Rectal smooth muscle tissue (tissue), 1 donor: ENCODE results near the gene CDH6.

Source experiments
- H3K27ac ChIP-seq: one replicate; pipeline ENCODE4 v1.7.0; 2013; ENCODE audit warnings: low read depth, low read length, inconsistent platforms
- H3K27me3 ChIP-seq: one replicate; pipeline ENCODE4 v1.7.0; 2013; ENCODE audit warnings: low read length; ENCODE audit not compliant: control insufficient read depth, insufficient read depth
- H3K36me3 ChIP-seq: one replicate; pipeline ENCODE4 v1.7.0; 2013; ENCODE audit warnings: low read length; ENCODE audit not compliant: control insufficient read depth, insufficient read depth
- H3K4me1 ChIP-seq: one replicate; pipeline ENCODE4 v1.7.0; 2013; ENCODE audit warnings: low read length; ENCODE audit not compliant: control insufficient read depth, insufficient read depth
- H3K4me3 ChIP-seq: one replicate; pipeline ENCODE4 v1.7.0; 2013; ENCODE audit warnings: low read length
- H3K9ac ChIP-seq: one replicate; pipeline ENCODE4 v1.7.0; 2013; ENCODE audit warnings: low read length

The CDH6 gene

DNA sequence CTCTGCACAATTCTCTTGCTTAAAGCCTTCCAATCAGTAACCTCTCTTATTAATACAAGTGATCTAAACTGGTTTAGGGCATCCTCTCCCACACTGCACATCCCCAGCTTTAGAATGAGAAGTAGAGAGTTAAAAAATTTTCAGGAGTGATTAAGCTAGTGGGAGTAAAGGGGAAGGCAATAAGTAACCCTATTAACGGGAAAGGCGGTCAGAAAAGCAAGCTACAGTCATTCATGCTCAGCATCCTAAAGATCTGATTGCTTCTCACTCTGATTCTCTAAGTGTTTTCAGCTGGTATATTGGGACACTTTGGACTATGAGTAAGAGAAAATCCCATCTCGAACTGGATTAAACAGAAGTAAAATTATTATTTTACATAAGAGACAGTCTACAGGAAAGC lies 15.8 kb downstream of the CDH6 start:
- H3K9ac ChIP-seq = no peak overlapping the region
- no peaks in the 10 kb centered on the region for H3K4me1 ChIP-seq
- H3K36me3 ChIP-seq = no peaks in the 10 kb centered on the region
- H3K27ac ChIP-seq = no peak overlapping the region
- H3K27me3 ChIP-seq = no peaks in the 10 kb centered on the region
- H3K4me3 ChIP-seq = no peak overlapping the region

DNA sequence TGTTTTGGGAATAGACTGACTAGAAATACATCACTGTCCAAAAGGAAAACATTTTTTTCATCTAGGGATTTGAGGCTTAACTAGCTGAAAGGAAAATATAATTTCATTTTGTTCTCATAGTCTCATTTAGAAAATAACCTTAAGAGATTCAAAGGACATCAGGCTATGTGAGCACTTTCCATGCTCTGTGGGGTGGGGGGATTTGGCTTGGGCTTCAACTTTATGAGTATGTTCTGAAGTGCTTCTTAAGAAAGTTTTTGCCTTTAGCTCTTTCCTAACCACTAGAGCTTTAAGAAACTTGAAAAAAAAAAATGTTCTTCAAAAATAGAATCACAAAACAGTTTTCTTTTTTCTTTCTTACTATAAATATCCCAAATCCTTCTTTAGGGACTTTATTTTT lies 17.6 kb downstream of the CDH6 start:
- H3K27me3 ChIP-seq = no peaks in the 10 kb centered on the region
- H3K9ac ChIP-seq = no peak overlapping the region
- no peak overlapping the region for H3K27ac ChIP-seq
- H3K4me3 ChIP-seq = no peak overlapping the region
- no peaks in the 10 kb centered on the region for H3K36me3 ChIP-seq
- no peaks in the 10 kb centered on the region for H3K4me1 ChIP-seq

DNA sequence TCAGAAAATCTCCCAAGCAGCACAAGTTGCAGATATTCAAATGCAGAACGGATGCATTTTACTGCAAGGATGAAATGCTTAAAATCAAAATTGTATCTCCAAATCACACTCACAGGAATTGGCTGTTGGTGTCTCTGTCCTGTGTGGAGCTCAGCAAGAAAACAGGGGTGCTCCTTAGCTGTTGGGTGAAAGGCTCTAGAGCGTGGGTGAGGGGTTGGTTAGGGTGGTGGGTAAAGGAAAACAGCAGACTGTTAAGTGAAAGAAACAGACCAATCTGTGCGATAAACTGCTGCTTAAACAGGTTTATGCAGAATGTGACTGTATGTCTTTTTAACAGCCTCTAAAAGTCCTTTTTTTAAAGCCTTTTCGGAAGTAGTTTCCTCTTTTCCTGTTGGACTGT lies 19.8 kb downstream of the CDH6 start:
- no peaks in the 10 kb centered on the region for H3K4me1 ChIP-seq
- H3K4me3 ChIP-seq = no peak overlapping the region
- H3K27me3 ChIP-seq = no peaks in the 10 kb centered on the region
- H3K9ac ChIP-seq = no peak overlapping the region
- H3K27ac ChIP-seq = no peak overlapping the region
- H3K36me3 ChIP-seq = no peaks in the 10 kb centered on the region

DNA sequence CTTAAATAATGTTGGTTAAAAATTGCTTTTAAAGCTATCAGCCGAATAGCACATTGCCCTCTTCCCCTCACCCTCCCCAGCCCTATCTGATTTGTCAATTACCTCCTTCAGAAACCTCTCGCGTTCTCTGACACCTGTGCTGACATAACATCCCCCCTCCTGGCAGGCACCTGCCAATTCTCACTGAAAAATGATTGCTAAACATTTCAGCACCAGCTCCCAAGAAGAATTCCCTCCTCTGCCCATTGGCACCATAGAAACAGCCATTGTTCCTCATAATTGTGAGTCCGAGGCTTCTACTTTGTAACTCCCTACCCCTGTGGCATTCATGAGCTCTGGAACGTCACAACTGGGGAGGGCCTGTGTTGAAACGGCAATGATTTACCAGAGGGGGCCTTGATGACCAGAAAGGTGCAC lies 20.2 kb downstream of the CDH6 start:
- Histone ChIP-seq H3K4me3 (no peak overlapping the region), H3K4me1 (no peaks in the 10 kb centered on the region), H3K27ac (no peak overlapping the region), H3K36me3 (no peaks in the 10 kb centered on the region), H3K9ac (no peak overlapping the region), H3K27me3 (no peaks in the 10 kb centered on the region)

DNA sequence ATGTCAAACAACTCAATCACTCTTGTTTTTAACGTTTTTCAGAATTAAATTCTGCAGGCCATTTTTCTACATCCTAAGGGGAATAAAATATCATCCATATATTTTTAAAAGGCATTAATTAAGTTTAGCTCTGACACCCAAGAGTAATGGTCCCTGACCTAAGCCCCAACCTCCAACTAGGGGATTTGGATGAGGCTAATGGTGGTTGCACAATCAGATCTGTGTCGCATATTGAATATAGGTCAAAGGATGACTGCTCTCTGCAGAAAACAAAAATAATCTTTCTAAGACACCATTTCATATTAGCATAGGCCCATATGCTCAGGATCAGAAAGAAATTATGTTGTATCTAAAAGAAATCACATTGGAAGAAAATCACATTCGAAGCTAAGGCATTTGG lies 20.7 kb downstream of the CDH6 start:
- H3K27ac ChIP-seq = no peak overlapping the region
- H3K9ac ChIP-seq = no peak overlapping the region
- H3K4me3 ChIP-seq = no peak overlapping the region
- H3K27me3 ChIP-seq = no peaks in the 10 kb centered on the region
- H3K4me1 ChIP-seq = no peaks in the 10 kb centered on the region
- H3K36me3 ChIP-seq = no peaks in the 10 kb centered on the region

DNA sequence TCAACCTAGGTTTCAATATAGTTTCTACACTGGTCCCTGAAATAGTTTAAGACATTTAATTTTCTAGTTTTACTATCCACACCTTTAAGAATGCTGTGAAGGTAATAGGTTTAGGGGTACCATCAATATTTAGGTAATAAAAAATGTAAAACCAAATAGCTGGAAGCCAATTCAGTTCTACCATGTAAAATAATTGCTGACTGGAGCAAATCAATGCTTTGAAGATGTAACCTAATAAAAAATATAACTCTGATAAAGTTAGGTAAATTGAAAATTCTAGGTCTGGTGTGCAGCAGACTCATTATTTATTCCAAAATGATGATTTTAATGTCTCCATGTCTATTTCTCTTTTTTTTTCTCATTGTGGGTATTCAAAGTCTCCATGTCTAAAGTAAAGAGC lies 21.8 kb downstream of the CDH6 start:
- H3K9ac ChIP-seq = no peak overlapping the region
- H3K4me1 ChIP-seq = no peaks in the 10 kb centered on the region
- H3K27me3 ChIP-seq = no peaks in the 10 kb centered on the region
- H3K27ac ChIP-seq = no peak overlapping the region
- no peak overlapping the region for H3K4me3 ChIP-seq
- H3K36me3 ChIP-seq = no peaks in the 10 kb centered on the region

DNA sequence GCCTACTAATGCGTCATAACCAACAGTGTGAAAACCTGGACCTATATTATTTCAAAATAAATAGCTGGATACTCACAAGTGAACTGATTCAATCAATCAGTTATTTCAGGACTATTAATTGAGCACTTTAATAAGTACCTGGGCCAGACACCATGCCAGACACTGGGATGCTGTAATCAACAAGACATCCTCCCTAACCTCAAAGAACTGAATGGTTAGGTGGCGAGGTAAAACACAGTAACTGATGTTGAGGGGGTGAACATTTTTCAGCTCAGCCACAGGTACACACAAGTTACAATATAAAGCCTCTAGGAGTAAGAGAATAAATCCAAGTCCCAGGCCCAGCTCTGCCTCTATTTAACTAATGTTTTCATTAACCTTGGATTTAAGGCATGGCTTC lies 24.0 kb downstream of the CDH6 start:
- Histone ChIP-seq H3K4me3 (no peak overlapping the region), H3K9ac (no peak overlapping the region), H3K27ac (no peak overlapping the region), H3K4me1 (no peaks in the 10 kb centered on the region), H3K27me3 (no peaks in the 10 kb centered on the region), H3K36me3 (no peaks in the 10 kb centered on the region)

DNA sequence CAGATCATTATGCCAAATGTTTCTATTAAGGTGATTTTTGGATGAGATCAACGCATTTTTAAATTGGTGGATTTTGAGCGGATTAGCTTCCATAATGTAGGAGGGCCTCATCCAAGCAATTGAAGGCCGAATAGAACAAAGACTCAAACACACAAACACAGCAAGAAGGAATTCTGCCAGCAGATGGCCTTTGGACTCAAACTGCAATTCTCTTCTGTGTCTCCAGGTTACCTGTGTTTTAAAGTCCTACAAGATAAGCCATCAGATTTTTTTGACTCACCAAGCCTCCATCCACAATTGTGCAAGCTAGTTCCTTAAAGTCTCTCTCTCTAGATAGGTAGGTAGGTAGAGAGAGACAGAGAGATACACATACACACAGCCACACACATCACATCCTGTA lies 25.5 kb downstream of the CDH6 start:
- no peak overlapping the region for H3K9ac ChIP-seq
- H3K27ac ChIP-seq = no peak overlapping the region
- H3K36me3 ChIP-seq = no peaks in the 10 kb centered on the region
- H3K4me1 ChIP-seq = no peaks in the 10 kb centered on the region
- H3K4me3 ChIP-seq = no peak overlapping the region
- H3K27me3 ChIP-seq = no peaks in the 10 kb centered on the region

DNA sequence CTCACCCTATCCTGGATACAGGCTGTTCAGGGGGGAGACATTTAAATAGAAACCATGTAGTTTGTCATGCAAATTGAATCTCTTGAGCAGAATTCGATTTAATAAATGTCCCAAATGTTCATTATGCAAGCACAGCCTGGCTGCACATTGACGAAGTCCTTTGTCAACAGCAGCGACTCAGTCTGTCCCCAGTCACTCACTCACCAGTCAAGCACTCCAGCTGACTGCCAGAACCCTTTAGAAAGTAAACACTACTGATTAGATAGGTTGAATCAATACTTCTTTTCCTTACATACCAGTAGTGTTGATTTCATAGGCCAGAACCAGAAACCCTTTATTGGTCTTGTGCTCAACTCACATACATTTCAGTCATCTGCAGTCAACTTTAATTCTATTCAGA lies 27.5 kb downstream of the CDH6 start:
- no peak overlapping the region for H3K4me3 ChIP-seq
- no peaks in the 10 kb centered on the region for H3K27me3 ChIP-seq
- no peak overlapping the region for H3K9ac ChIP-seq
- no peaks in the 10 kb centered on the region for H3K4me1 ChIP-seq
- no peaks in the 10 kb centered on the region for H3K36me3 ChIP-seq
- no peak overlapping the region for H3K27ac ChIP-seq

DNA sequence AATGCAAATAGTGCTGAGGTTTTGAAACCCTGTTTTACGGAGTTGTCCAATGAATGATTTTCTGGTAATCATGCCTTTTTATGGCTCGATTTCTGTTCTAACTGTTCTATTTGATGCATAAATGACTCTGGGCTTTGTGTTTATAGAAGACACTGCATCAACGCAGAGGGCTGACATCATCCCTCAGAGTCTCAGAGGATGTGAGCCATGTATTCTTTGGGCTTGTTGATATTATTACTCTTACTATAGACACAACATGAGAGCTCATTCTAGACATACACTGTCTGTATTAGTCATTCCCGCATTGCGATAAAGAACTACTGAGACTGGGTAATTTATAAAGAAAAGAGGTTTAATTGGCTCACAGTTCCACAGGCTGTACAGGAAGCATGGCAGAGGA lies 31.6 kb downstream of the CDH6 start:
- no peak overlapping the region for H3K4me3 ChIP-seq
- H3K27ac ChIP-seq = no peak overlapping the region
- no peaks in the 10 kb centered on the region for H3K4me1 ChIP-seq
- H3K36me3 ChIP-seq = no peaks in the 10 kb centered on the region
- no peak overlapping the region for H3K9ac ChIP-seq
- no peaks in the 10 kb centered on the region for H3K27me3 ChIP-seq

DNA sequence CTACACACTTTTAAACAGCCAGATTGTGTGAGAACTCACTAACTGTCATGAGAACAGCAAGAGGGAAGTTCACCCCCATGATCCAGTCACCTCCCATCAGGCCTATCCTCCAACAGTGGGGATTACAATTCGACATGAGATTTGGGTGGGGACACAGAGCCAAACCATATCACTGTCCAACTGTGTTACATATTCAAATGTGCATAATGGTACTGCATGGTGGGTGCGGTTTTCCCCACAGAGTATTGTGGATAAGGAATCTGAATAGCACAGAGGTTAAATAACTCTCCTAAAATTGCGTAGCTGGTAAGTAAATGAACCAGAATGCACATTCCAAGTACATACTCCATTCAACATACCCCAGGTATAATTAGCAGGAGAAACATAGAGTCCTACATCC lies 32.1 kb downstream of the CDH6 start:
- Histone ChIP-seq H3K27me3 (no peaks in the 10 kb centered on the region), H3K27ac (no peak overlapping the region), H3K4me3 (no peak overlapping the region), H3K9ac (no peak overlapping the region), H3K4me1 (no peaks in the 10 kb centered on the region), H3K36me3 (no peaks in the 10 kb centered on the region)

DNA sequence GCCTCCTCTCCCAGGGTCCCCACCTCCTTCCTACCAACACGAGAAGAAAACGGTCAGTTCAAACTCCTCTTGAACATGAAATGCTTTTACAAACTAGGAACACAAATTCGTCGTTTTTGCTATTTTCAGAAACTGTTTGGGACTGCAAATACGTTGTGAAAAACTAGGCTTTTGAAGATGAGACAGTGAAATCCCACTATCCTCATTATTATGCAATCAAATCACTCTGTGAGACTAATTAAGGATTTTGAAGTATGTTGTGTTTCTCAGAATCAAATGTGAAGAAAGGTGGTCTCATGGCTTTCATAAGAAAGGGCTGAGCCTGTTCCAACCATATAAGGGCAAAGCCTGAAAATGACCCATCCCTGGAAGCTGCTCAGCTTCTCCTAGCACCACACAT lies 33.2 kb downstream of the CDH6 start:
- H3K4me3 ChIP-seq = no peak overlapping the region

DNA sequence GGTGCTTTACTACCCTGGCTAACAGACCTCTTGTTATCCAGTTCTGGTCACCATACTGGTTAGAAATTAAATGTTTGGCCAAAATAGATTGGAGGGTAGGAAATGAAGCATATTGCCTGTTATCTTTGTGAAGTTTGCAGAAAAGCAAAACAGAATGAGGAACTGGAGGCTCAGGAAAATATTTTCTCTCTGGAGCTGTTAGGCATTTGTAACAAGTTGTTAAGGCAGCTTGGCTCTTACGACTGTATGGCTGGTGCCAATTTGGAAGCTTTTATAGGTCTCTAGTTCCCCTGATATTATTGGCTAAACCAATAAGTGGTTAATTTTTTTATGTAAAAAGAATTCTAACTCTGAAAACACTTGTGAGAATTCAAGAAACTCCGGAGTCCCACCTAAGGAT lies 35.8 kb downstream of the CDH6 start:
- Histone ChIP-seq H3K4me3 (no peak overlapping the region), H3K36me3 (no peaks in the 10 kb centered on the region), H3K9ac (no peak overlapping the region), H3K4me1 (no peaks in the 10 kb centered on the region), H3K27ac (no peak overlapping the region), H3K27me3 (no peaks in the 10 kb centered on the region)

More for the DNA sequence above, 33.2 kb downstream of the CDH6 start:
- no peaks in the 10 kb centered on the region for H3K36me3 ChIP-seq
- no peaks in the 10 kb centered on the region for H3K27me3 ChIP-seq
- no peaks in the 10 kb centered on the region for H3K4me1 ChIP-seq
- no peak overlapping the region for H3K27ac ChIP-seq
- H3K9ac ChIP-seq = no peak overlapping the region
